OCI-LY3 (cell line): ENCODE results near the gene METTL13.

ENCODE experiments used
- H2AFZ ChIP-seq: fragments of 200-600, 300-600 bp; shearing (Covaris generic); 2 replicates; pipeline ENCODE4 v1.6.0; 2014; ENCODE audit warnings: antibody characterized with exemption, low read depth, low read length
- H3K27ac ChIP-seq: fragments of 200-600, 300-600 bp; sonication (generic); 2 replicates; pipeline ENCODE4 v1.5.1; 2014; ENCODE audit warnings: mild to moderate bottlenecking, low read length, moderate library complexity, mixed read lengths
- H3K27me3 ChIP-seq: fragments of 200-600, 300-600 bp; sonication (generic); 2 replicates; pipeline ENCODE4 v1.6.1; 2014; ENCODE audit warnings: low read depth, low read length, mixed read lengths
- H3K36me3 ChIP-seq: fragments of 200-600, 300-600 bp; sonication (generic); replicated peaks from 2 replicates; pipeline ENCODE3; 2014; ENCODE audit warnings: low read depth, low read length, mixed read lengths
- H3K4me1 ChIP-seq: fragments of 300-600, 200-600 bp; sonication (generic); 2 replicates; pipeline ENCODE4 v1.6.1; 2014; ENCODE audit warnings: low read length, mixed read lengths
- H3K4me2 ChIP-seq: fragments of 200-600, 300-600 bp; sonication (generic); 2 replicates; pipeline ENCODE4 v1.6.1; 2014; ENCODE audit warnings: low read length, mixed read lengths
- H3K4me3 ChIP-seq: fragments of 300-600, 200-600 bp; sonication (generic); 2 replicates; pipeline ENCODE4 v1.5.1; 2014; ENCODE audit warnings: antibody characterized with exemption, mild to moderate bottlenecking, low read length, moderate library complexity
- H3K79me2 ChIP-seq: fragments of 300-600, 200-600 bp; shearing (Covaris generic); 2 replicates; pipeline ENCODE4 v1.6.1; 2014; ENCODE audit warnings: mild to moderate bottlenecking, low read length, mixed read lengths
- H3K9ac ChIP-seq: fragments of 300-600, 200-600 bp; shearing (Covaris generic); 2 replicates; pipeline ENCODE4 v1.6.0; 2014; ENCODE audit warnings: mild to moderate bottlenecking, low read length, moderate library complexity
- H3K9me3 ChIP-seq: fragments of 200-600, 300-600 bp; shearing (Covaris generic); 2 replicates; pipeline ENCODE4 v1.6.1; 2014; ENCODE audit warnings: low read length, mixed read lengths; ENCODE audit not compliant: insufficient read depth
- H4K20me1 ChIP-seq: fragments of 200-600, 300-600 bp; sonication (generic); 2 replicates; pipeline ENCODE4 v1.6.1; 2016; ENCODE audit warnings: low read length, mixed read lengths; ENCODE audit not compliant: insufficient read depth
- EZH2phosphoT487 ChIP-seq: fragments of 200-600 bp; shearing (Covaris generic); IDR thresholded peaks from 2 replicates; pipeline ENCODE4 v1.6.1; 2018; ENCODE audit warnings: antibody characterized with exemption, mixed run types, low read depth
- TF ChIP-seq, protein P1 (sequence below): fragments of 200-600, 300-600 bp; sonication (generic); IDR thresholded peaks from 2 replicates; pipeline ENCODE4 v1.5.1; 2014; ENCODE audit warnings: antibody characterized with exemption, low read length, low read depth

The METTL13 gene

DNA sequence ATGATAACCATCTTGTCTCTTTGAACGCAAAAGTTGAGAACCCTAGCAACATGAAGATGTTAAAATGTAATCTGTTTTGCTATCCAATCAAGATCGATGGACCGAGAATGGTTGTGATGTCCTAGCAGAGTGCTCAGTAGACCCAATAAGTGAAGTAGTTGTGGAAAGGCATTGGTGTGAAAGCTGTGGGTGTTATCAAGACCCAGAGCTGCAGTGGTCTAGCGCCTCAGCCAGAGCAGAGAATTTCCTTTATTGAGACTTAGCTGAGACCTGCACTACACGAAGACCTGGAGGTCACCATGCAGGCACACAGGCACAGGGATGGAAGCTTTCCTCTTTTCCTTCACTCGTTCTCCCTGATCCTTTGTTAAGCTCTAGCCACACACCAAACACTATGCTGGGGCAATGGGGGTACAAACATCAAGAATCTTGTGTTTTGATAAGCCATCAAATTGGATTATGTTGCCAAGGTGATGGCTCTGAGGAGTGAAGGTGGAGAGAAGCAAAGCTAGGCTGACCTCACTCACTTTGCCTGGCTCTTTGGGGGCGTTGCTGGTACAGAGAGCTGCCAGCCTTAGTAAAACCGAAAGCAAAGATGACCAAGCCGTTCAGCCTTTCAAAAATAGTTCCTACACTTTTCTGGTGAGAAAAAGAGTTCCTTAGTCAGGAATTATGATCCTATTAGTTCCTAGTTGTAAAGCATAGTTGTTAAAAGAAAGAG is 24.1 kb downstream of the METTL13 start:
- no peak overlapping the region for H3K27ac ChIP-seq
- no peak overlapping the region for H3K9ac ChIP-seq
- TF ChIP-seq EZH2phosphoT487, result no peak
- TF ChIP-seq, protein P1, sequence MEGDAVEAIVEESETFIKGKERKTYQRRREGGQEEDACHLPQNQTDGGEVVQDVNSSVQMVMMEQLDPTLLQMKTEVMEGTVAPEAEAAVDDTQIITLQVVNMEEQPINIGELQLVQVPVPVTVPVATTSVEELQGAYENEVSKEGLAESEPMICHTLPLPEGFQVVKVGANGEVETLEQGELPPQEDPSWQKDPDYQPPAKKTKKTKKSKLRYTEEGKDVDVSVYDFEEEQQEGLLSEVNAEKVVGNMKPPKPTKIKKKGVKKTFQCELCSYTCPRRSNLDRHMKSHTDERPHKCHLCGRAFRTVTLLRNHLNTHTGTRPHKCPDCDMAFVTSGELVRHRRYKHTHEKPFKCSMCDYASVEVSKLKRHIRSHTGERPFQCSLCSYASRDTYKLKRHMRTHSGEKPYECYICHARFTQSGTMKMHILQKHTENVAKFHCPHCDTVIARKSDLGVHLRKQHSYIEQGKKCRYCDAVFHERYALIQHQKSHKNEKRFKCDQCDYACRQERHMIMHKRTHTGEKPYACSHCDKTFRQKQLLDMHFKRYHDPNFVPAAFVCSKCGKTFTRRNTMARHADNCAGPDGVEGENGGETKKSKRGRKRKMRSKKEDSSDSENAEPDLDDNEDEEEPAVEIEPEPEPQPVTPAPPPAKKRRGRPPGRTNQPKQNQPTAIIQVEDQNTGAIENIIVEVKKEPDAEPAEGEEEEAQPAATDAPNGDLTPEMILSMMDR, result no peak
- H4K20me1 ChIP-seq, result no peaks in the 10 kb centered on the region
- no peak overlapping the region for H2AFZ ChIP-seq
- H3K79me2 ChIP-seq, result no peaks in the 10 kb centered on the region
- H3K4me2 ChIP-seq, result no peak overlapping the region; the same call in 1 of the 2 replicates
- H3K4me3 ChIP-seq, result no peak overlapping the region
- peaks cover 5% of the 10 kb centered on the region; the same call in 1 of the 2 replicates for H3K4me1 ChIP-seq
- H3K27me3 ChIP-seq, result no peaks in the 10 kb centered on the region
- H3K9me3 ChIP-seq, result no peaks in the 10 kb centered on the region
- no peaks in the 10 kb centered on the region for H3K36me3 ChIP-seq

DNA sequence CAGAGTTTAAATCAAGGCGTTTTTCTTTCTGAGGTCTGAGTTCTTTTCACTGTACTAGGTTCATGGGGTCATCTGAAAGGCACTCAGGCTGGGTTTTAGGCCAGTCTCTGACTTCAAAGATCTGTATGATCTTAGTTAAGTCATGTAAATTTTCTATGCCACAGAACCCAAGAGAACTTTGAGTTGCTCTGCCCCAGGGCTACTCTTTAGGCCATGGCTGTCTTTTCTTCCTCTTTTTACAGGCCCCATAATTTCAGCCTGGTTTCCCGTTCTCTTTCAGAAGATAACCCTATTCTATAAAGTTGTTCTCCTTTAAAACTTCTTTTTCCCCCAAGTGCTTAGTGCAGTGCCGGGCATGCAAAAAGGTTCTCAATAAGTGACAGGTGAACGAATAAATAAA is 26.1 kb downstream of the METTL13 start:
- Histone ChIP-seq H3K4me2 (no peak overlapping the region), H2AFZ (no peak overlapping the region), H3K9ac (no peak overlapping the region), H3K4me3 (no peak overlapping the region), H3K27me3 (no peaks in the 10 kb centered on the region), H3K9me3 (no peaks in the 10 kb centered on the region), H3K36me3 (no peaks in the 10 kb centered on the region), H3K79me2 (no peaks in the 10 kb centered on the region), H4K20me1 (no peaks in the 10 kb centered on the region), H3K4me1 (peaks cover 5% of the 10 kb centered on the region; the same call in 1 of the 2 replicates), H3K27ac (no peak overlapping the region)
- TF ChIP-seq, protein P1, result no peak
- no peak for TF ChIP-seq EZH2phosphoT487

DNA sequence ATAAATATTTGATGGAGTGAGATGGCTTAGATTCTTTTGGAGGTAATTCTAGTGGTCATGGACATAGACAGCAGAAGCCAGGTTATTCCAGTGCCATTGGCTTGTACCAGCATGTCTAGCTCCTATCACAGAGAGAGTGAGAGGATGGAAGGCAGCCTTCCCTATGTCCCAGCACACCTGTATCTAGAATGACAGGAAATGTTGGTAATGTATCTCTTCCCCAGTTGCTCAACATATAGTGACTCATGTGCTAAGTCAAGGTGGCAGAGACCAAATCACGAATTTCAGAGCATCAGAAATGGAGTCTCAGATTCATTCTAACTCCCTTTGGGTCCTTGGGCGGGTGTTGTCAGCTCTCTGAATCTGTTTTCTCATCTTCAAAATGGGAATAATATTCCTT is 28.4 kb downstream of the METTL13 start:
- Histone ChIP-seq H2AFZ (no peak overlapping the region), H3K27me3 (no peaks in the 10 kb centered on the region), H3K9ac (no peak overlapping the region), H3K27ac (no peak overlapping the region), H3K4me2 (no peak overlapping the region), H3K4me1 (peaks cover 5% of the 10 kb centered on the region; the same call in 1 of the 2 replicates), H3K4me3 (no peak overlapping the region), H3K9me3 (no peaks in the 10 kb centered on the region), H3K79me2 (no peaks in the 10 kb centered on the region), H4K20me1 (no peaks in the 10 kb centered on the region), H3K36me3 (no peaks in the 10 kb centered on the region)
- no peak for TF ChIP-seq EZH2phosphoT487
- TF ChIP-seq, protein P1, result no peak

DNA sequence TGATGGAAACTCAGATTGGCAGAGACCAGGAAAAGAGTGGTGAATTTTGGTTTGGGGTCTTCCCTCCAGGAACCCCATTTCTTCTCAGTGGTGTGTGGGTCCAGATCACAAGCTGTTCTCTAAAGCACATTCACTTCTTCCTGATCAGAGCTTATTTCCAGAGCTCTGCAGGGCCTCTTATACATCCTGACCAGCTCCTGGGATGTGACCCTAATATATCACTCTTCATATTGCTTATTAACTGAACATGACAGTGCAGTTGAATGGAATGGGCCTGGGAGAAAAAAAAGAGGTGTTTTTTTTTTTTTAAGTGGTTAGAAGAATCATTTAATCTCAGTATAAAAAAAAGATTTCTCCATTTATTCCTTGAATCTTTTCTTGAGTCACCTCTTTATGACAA is 30.2 kb downstream of the METTL13 start:
- Histone ChIP-seq H3K27ac (no peak overlapping the region), H3K4me2 (no peak overlapping the region), H4K20me1 (no peaks in the 10 kb centered on the region), H3K79me2 (no peaks in the 10 kb centered on the region), H2AFZ (no peak overlapping the region), H3K36me3 (no peaks in the 10 kb centered on the region), H3K9ac (no peak overlapping the region), H3K9me3 (no peaks in the 10 kb centered on the region), H3K4me3 (no peak overlapping the region), H3K4me1 (peaks cover 5% of the 10 kb centered on the region; the same call in 1 of the 2 replicates), H3K27me3 (no peaks in the 10 kb centered on the region)
- TF ChIP-seq EZH2phosphoT487, result no peak
- TF ChIP-seq, protein P1, result no peak
